ENCODE measurements around the gene GPR152. TPM values are rescaled to one million over a fixed set of nuclear protein-coding genes. Genes with fewer than 3 reads are reported as not detected.
"Not testable (repeated sequence)": the region's sequence is repeated elsewhere in the genome, so short reads cannot be mapped to it uniquely, and the experiment has no call there.

GPR152 gene
- total RNA-seq, 2 donors from 2014 or later: not detected

- peak overlapping the region; percentile 63 to 74 for H3K27ac Mint-ChIP-seq
- H3K9me3 Mint-ChIP-seq; DNase-seq (ENCODE audit: low spot score in 2 of 2); ATAC-seq: not testable (repeated sequence)
- H3K36me3 Mint-ChIP-seq: peaks cover 27 to 44% of the 10 kb centered on the region in 2 donors
Measured at GRCh38 chr11:67402192-67402839, 50.2 kb downstream of the GPR152 start.

- ATAC-seq: peak; percentile 73 to 81
- DNase-seq (ENCODE audit: low spot score in 2 of 2): peak; percentile 93 to 94
- Mint-ChIP-seq H3K36me3 (peaks cover 22 to 43% of the 10 kb centered on the region in 2 donors), H3K9me3 (no peaks in the 10 kb centered on the region), H3K27ac (peak within 1 kb of the TSS; percentile 79 to 92)
Measured at GRCh38 chr11:67401495-67402191, 50.9 kb downstream of the GPR152 start, which contains the start of gene PPP1CA. Gene PPP1CA, minus strand, starts transcription at chr11:67401858. Its CDS starts 76 bp downstream, at chr11:67401782.

Other genes starting within 250 kb of the GPR152 start
- gene GRK2, start 186.3 kb downstream of the GPR152 start, total RNA-seq: 100 to 1,000 TPM; 289 to 376 TPM
- 100 to 1,000 TPM in 1 of 2 donors, 10 to 100 TPM in 1; 76.0 to 213 TPM for gene ANKRD13D, start 163.4 kb downstream of the GPR152 start, total RNA-seq
- 10 to 100 TPM; 11.6 to 16.5 TPM for gene SSH3, start 149.2 kb downstream of the GPR152 start, total RNA-seq
- gene POLD4, start 99.2 kb downstream of the GPR152 start, total RNA-seq: 10 to 100 TPM; 49.9 to 57.2 TPM
- gene CLCF1, start 79.1 kb downstream of the GPR152 start, total RNA-seq: under 1 TPM in 1 of 2 donors, not detected in 1; 0.89 TPM
- 10 to 100 TPM; 35.6 to 53.7 TPM for gene RAD9A, start 60.7 kb downstream of the GPR152 start, total RNA-seq
- gene PPP1CA, start 50.9 kb downstream of the GPR152 start, total RNA-seq: 100 to 1,000 TPM; 238 to 253 TPM
- 100 to 1,000 TPM; 135 to 155 TPM for gene TBC1D10C, start 48.6 kb downstream of the GPR152 start, total RNA-seq
- 1 to 10 TPM; 1.4 to 4.5 TPM for gene CARNS1, start 37.1 kb downstream of the GPR152 start, total RNA-seq
- 10 to 100 TPM; 64.3 to 68.8 TPM for gene RPS6KB2, start 24.2 kb downstream of the GPR152 start, total RNA-seq
- gene PTPRCAP, start 15.0 kb downstream of the GPR152 start, total RNA-seq: 100 to 1,000 TPM in 1 of 2 donors, 10 to 100 TPM in 1; 65.2 to 131 TPM
- 100 to 1,000 TPM; 293 to 428 TPM for gene CORO1B, start 9.3 kb downstream of the GPR152 start, total RNA-seq
- gene CABP4, start 2.6 kb upstream of the GPR152 start, total RNA-seq: 1 to 10 TPM; 1.7 to 2.8 TPM
- gene TMEM134, start 16.5 kb upstream of the GPR152 start, total RNA-seq: 10 to 100 TPM; 39.1 to 77.9 TPM
- gene AIP, start 30.3 kb upstream of the GPR152 start, total RNA-seq: 100 to 1,000 TPM; 151 to 207 TPM
- gene PITPNM1, start 52.6 kb upstream of the GPR152 start, total RNA-seq: 100 to 1,000 TPM; 102 to 122 TPM
- gene CDK2AP2, start 55.4 kb upstream of the GPR152 start, total RNA-seq: 10 to 100 TPM; 72.4 to 85.2 TPM
- not detected for gene CABP2, start 70.7 kb upstream of the GPR152 start, total RNA-seq
- gene GSTP1, start 131.1 kb upstream of the GPR152 start, total RNA-seq: 100 to 1,000 TPM; 247 to 466 TPM
- 100 to 1,000 TPM; 237 to 286 TPM for gene NDUFV1, start 154.2 kb upstream of the GPR152 start, total RNA-seq
- 10 to 100 TPM; 27.6 to 37.3 TPM for gene NUDT8, start 177.2 kb upstream of the GPR152 start, total RNA-seq
- gene TBX10, start 187.0 kb upstream of the GPR152 start, total RNA-seq: not detected
- gene ACY3, start 198.0 kb upstream of the GPR152 start, total RNA-seq: under 1 TPM in 1 of 2 donors, not detected in 1; 0.18 TPM
- gene ALDH3B2, start 221.9 kb upstream of the GPR152 start, total RNA-seq: not detected